ENCODE results near the gene MAP2K6. TPM values are rescaled to one million over a fixed set of nuclear protein-coding genes. Genes with fewer than 3 reads are reported as not detected.

Gene MAP2K6
- total RNA-seq, 1 experiment from 2014 or later: 17.7 TPM

- no peak overlapping the region for H4K91ac ChIP-seq (ENCODE audit: insufficient read length, low read depth, low read length)
- H3K27me3 ChIP-seq (ENCODE audit: insufficient read depth, low read length): no peaks in the 10 kb centered on the region
- no peak overlapping the region for H2BK20ac ChIP-seq (ENCODE audit: low read depth, low read length, poor library complexity, severe bottlenecking)
- DNase-seq: no peak
- no peaks in the 10 kb centered on the region for H3K9me3 Mint-ChIP-seq
- H4K8ac ChIP-seq (replicated peaks; ENCODE audit: insufficient read length, low read depth, low read length): no peak overlapping the region
- peaks cover 0 to 2% of the 10 kb centered on the region in 2 experiments; a peak in 2 of 4 replicates for H3K4me1 Mint-ChIP-seq
- no peak for TF ChIP-seq CTCF (conservative IDR thresholded peaks at IDR 0.05)
- no peaks in the 10 kb centered on the region for H3K36me3 Mint-ChIP-seq (ENCODE audit: insufficient read depth in 1 of 3, low read depth in 3 of 3)
- no peak overlapping the region for H2BK120ac ChIP-seq (ENCODE audit: low read depth, low read length, poor library complexity, severe bottlenecking)
- H3K79me2 ChIP-seq (ENCODE audit: insufficient read depth, low read length): no peaks in the 10 kb centered on the region
- H3K18ac ChIP-seq (ENCODE audit: insufficient read length, low read depth, low read length): no peak overlapping the region
- no peaks in the 10 kb centered on the region for H4K20me1 ChIP-seq (ENCODE audit: control insufficient read depth, insufficient read depth, insufficient read length)
- H3K56ac ChIP-seq (ENCODE audit: insufficient read length, low read depth, low read length): no peak overlapping the region
- H2BK12ac ChIP-seq (ENCODE audit: insufficient read length, low read depth, low read length): no peak overlapping the region
- H3K4me1 ChIP-seq (ENCODE audit: insufficient read depth, low read length): no peaks in the 10 kb centered on the region
- no peak overlapping the region for H3K9ac ChIP-seq (ENCODE audit: extremely low read depth, insufficient read length, low read length)
- no peaks in the 10 kb centered on the region for H3K23me2 ChIP-seq (ENCODE audit: insufficient read length, low read depth, low read length, poor library complexity, severe bottlenecking)
- H3K4me2 ChIP-seq (ENCODE audit: insufficient read depth, insufficient read length, low read length): no peak overlapping the region
- no peaks in the 10 kb centered on the region for H3K9me3 ChIP-seq (ENCODE audit: control insufficient read depth, low read depth, low read length)
- H3K27ac Mint-ChIP-seq: no peak overlapping the region
- no peak overlapping the region for H3K14ac ChIP-seq (ENCODE audit: insufficient read depth, low read length)
- no peak overlapping the region for H4K5ac ChIP-seq (ENCODE audit: insufficient read length, low read depth, low read length)
- H3T11ph ChIP-seq (ENCODE audit: low read length): no peak overlapping the region
- H2AFZ ChIP-seq (ENCODE audit: low read length): no peak overlapping the region
- no peaks in the 10 kb centered on the region for H3K79me1 ChIP-seq (ENCODE audit: insufficient read depth, low read depth, low read length, poor library complexity, severe bottlenecking)
- no peak overlapping the region for H3K23ac ChIP-seq (ENCODE audit: insufficient read length, low read depth, low read length)
- H3K4me3 Mint-ChIP-seq: no peak overlapping the region
- H3K27me3 Mint-ChIP-seq (ENCODE audit: low read depth): no peaks in the 10 kb centered on the region
- no peak overlapping the region for H3K27ac ChIP-seq (ENCODE audit: insufficient read length, low read depth, low read length)
- no peak overlapping the region for H3K4ac ChIP-seq (ENCODE audit: low read depth, low read length)
- H2BK5ac ChIP-seq (ENCODE audit: insufficient read length, low read length): no peak overlapping the region
- H2BK15ac ChIP-seq (ENCODE audit: low read depth, low read length): no peak overlapping the region
- no peak overlapping the region for H2AK5ac ChIP-seq (ENCODE audit: insufficient read length, low read length)
- no CpG with 5 or more reads among the region's 3 CpGs for WGBS (ENCODE audit: extremely low coverage, insufficient read length, low lambda C conversion rate)
Observed at GRCh38 chr17:69485251-69485661, 70.8 kb downstream of the MAP2K6 start.
